ENCODE data around the gene OR5W2. TPM values are rescaled to one million over a fixed set of nuclear protein-coding genes. Genes with fewer than 3 reads are reported as not detected.
"Not testable (repeated sequence)": the region's sequence is repeated elsewhere in the genome, so short reads cannot be mapped to it uniquely, and the experiment has no call there.

Gene OR5W2
- total RNA-seq, 1 experiment from 2014 or later: not detected

DNA sequence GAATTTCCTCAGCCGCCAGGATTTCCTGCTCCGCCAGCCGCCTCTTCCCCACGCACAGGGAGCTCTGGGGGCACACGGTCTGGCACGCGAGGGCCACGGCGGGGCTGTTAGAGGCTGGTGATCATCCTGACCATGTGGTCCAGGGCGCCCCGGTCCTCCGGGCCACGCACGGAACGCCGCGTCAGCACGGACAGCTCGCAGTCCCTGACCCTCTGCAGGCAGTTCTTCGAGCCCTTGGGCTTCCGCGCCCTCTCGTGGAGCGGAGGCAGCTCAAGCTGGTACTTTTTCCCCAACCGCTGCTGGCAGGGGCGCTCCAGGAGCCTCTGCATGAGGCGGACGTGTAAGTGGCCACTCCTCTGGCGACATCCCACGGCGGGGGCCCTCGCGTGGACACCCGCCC, 41.2 kb downstream of the OR5W2 start:
- H3K4me1 Mint-ChIP-seq (ENCODE audit: low read depth, unreplicated experiment); BruUV-seq (replicated peaks); H3K9me3 Mint-ChIP-seq (ENCODE audit: low read depth, unreplicated experiment); H3K27me3 Mint-ChIP-seq (ENCODE audit: unreplicated experiment); H3K4me3 Mint-ChIP-seq (ENCODE audit: low read depth, unreplicated experiment); DNase-seq; CTCF ChIA-PET; intact Hi-C loops (cut with micrococcal nuclease; ENCODE audit: unreplicated experiment); H3K36me3 Mint-ChIP-seq (ENCODE audit: insufficient read depth, unreplicated experiment); H3K27ac Mint-ChIP-seq (ENCODE audit: unreplicated experiment): not testable (repeated sequence)

GRCh38 chr11:55872731-55873130, 41.7 kb downstream of the OR5W2 start:
- H3K36me3 Mint-ChIP-seq (ENCODE audit: insufficient read depth, unreplicated experiment); intact Hi-C loops (cut with micrococcal nuclease; ENCODE audit: unreplicated experiment); DNase-seq; H3K27me3 Mint-ChIP-seq (ENCODE audit: unreplicated experiment); BruUV-seq (replicated peaks); CTCF ChIA-PET; H3K4me1 Mint-ChIP-seq (ENCODE audit: low read depth, unreplicated experiment); H3K27ac Mint-ChIP-seq (ENCODE audit: unreplicated experiment); H3K4me3 Mint-ChIP-seq (ENCODE audit: low read depth, unreplicated experiment); H3K9me3 Mint-ChIP-seq (ENCODE audit: low read depth, unreplicated experiment): not testable (repeated sequence)

DNA sequence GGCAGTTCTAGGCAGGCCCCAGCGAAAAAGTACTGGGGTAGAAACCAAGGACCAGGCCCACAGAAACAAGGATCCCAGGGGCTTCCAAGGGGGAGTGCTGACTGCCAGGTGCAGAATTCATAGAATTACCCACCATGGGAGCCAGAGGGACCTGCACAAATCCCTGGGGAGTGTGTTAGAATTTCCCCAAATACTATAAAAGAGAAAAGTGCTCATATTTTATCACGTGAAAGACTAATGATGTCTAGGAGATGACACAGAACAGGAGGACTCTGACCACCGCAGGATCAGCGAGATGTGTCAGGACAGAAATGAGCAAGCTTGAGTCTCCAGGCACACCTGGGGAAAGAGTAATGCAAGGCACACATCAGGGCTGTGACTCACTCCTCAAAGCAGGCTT, 47.0 kb downstream of the OR5W2 start:
- H3K36me3 Mint-ChIP-seq (ENCODE audit: insufficient read depth, unreplicated experiment); DNase-seq; H3K4me3 Mint-ChIP-seq (ENCODE audit: low read depth, unreplicated experiment); BruUV-seq (replicated peaks); CTCF ChIA-PET; H3K4me1 Mint-ChIP-seq (ENCODE audit: low read depth, unreplicated experiment); H3K27me3 Mint-ChIP-seq (ENCODE audit: unreplicated experiment); H3K9me3 Mint-ChIP-seq (ENCODE audit: low read depth, unreplicated experiment); intact Hi-C loops (cut with micrococcal nuclease; ENCODE audit: unreplicated experiment); H3K27ac Mint-ChIP-seq (ENCODE audit: unreplicated experiment): not testable (repeated sequence)

Other genes with a start within 250 kb of the OR5W2 start
- not detected in 2 replicates for gene OR5D13, start 141.1 kb downstream of the OR5W2 start, total RNA-seq (2022)
- gene OR5D14, start 119.0 kb downstream of the OR5W2 start, total RNA-seq (2022): not detected in 2 replicates
- not detected in 2 replicates for gene OR5L1, start 103.2 kb downstream of the OR5W2 start, total RNA-seq (2022)
- not detected in 2 replicates for gene OR5D18, start 95.0 kb downstream of the OR5W2 start, total RNA-seq (2022)
- gene OR5L2, start 87.4 kb downstream of the OR5W2 start, total RNA-seq (2022): not detected in 2 replicates
- not detected in 2 replicates for gene OR5D16, start 75.8 kb downstream of the OR5W2 start, total RNA-seq (2022)
- not detected in 2 replicates for gene TRIM51, start 31.3 kb downstream of the OR5W2 start, total RNA-seq (2022)
- not detected in 2 replicates for gene OR5I1, start 21.8 kb upstream of the OR5W2 start, total RNA-seq (2022)
- not detected in 2 replicates for gene OR10AG1, start 55.4 kb upstream of the OR5W2 start, total RNA-seq (2022)
- not detected in 2 replicates for gene OR5F1, start 80.0 kb upstream of the OR5W2 start, total RNA-seq (2022)
- not detected in 2 replicates for gene OR5AS1, start 113.1 kb upstream of the OR5W2 start, total RNA-seq (2022)
- not detected in 2 replicates for gene OR8I2, start 178.7 kb upstream of the OR5W2 start, total RNA-seq (2022)
- not detected in 2 replicates for gene OR8H2, start 189.1 kb upstream of the OR5W2 start, total RNA-seq (2022)
- not detected in 2 replicates for gene OR8H3, start 207.8 kb upstream of the OR5W2 start, total RNA-seq (2022)
- not detected in 2 replicates for gene OR8J3, start 225.6 kb upstream of the OR5W2 start, total RNA-seq (2022)
- not detected in 2 replicates for gene OR8K5, start 245.7 kb upstream of the OR5W2 start, total RNA-seq (2022)